ENCODE data around the gene PPP4R3B.
"Not testable (repeated sequence)": the region's sequence is repeated elsewhere in the genome, so short reads cannot be mapped to it uniquely, and the experiment has no call there.

Gene PPP4R3B

GRCh38 chr2:55617175-55618024, at the start of gene PPP4R3B:
Gene PPP4R3B (minus strand): TSS chr2:55617622. CDS start chr2:55617285, 337 bp downstream.
- peak; percentile 95 for DNase-seq

GRCh38 chr2:55653255-55653654, 35.8 kb upstream of the PPP4R3B start:
- DNase-seq: no peak

- DNase-seq: no peak
Observed at GRCh38 chr2:55649211-55649610, 31.8 kb upstream of the PPP4R3B start.

- DNase-seq: no peak
Observed at GRCh38 chr2:55636831-55637230, 19.4 kb upstream of the PPP4R3B start.

- DNase-seq: no peak
Observed at GRCh38 chr2:55628931-55629330, 11.5 kb upstream of the PPP4R3B start.

- DNase-seq: no peak
Observed at GRCh38 chr2:55627915-55628314, 10.5 kb upstream of the PPP4R3B start.

- no peak for DNase-seq
Observed at GRCh38 chr2:55621802-55622201, 4.4 kb upstream of the PPP4R3B start.

GRCh38 chr2:55620123-55620779, 2.8 kb upstream of the PPP4R3B start:
- no peak for DNase-seq

- peak; percentile 17 for DNase-seq
Observed at GRCh38 chr2:55618275-55619055, 1.0 kb upstream of the PPP4R3B start.

GRCh38 chr2:55618025-55618274, 528 bp upstream of the PPP4R3B start:
- no peak for DNase-seq

- DNase-seq: peak; percentile 69
Observed at GRCh38 chr2:55616551-55617174, 759 bp downstream of the PPP4R3B start.

GRCh38 chr2:55611997-55612396, 5.4 kb downstream of the PPP4R3B start:
- DNase-seq: no peak

- DNase-seq: no peak
Observed at GRCh38 chr2:55610954-55611743, 6.3 kb downstream of the PPP4R3B start.

- DNase-seq: no peak
Observed at GRCh38 chr2:55609938-55610578, 7.4 kb downstream of the PPP4R3B start.

- DNase-seq: no peak
Observed at GRCh38 chr2:55609193-55609794, 8.1 kb downstream of the PPP4R3B start.

GRCh38 chr2:55607717-55608116, 9.7 kb downstream of the PPP4R3B start:
- DNase-seq: no peak

- DNase-seq: no peak
Observed at GRCh38 chr2:55604027-55604565, 13.3 kb downstream of the PPP4R3B start.

GRCh38 chr2:55601849-55602248, 15.6 kb downstream of the PPP4R3B start:
- no peak for DNase-seq

GRCh38 chr2:55598056-55598795, 19.2 kb downstream of the PPP4R3B start:
- no peak for DNase-seq

- DNase-seq: not testable (repeated sequence)
Observed at GRCh38 chr2:55596795-55597194, 20.6 kb downstream of the PPP4R3B start.
